Loucy (cell line): Measurements from ENCODE around the gene ATP6V1G2.

Experiments used
- EZH2phosphoT487 ChIP-seq: fragments of 200-600 bp; IDR thresholded peaks from 2 replicates; pipeline ENCODE4 v1.6.1; 2018; ENCODE audit warnings: antibody characterized with exemption, mild to moderate bottlenecking, moderate library complexity, borderline replicate concordance
- TF ChIP-seq, protein P1 (sequence below): fragments of 200-600 bp; sonication (generic); conservative IDR thresholded peaks from 2 replicates; pipeline ENCODE4 v1.5.1; 2014; ENCODE audit warnings: mild to moderate bottlenecking, antibody characterized with exemption, low read length

GRCh38 chr6:31567531-31568370 lies 21.3 kb upstream of the ATP6V1G2 start:
- TF ChIP-seq, protein P1, sequence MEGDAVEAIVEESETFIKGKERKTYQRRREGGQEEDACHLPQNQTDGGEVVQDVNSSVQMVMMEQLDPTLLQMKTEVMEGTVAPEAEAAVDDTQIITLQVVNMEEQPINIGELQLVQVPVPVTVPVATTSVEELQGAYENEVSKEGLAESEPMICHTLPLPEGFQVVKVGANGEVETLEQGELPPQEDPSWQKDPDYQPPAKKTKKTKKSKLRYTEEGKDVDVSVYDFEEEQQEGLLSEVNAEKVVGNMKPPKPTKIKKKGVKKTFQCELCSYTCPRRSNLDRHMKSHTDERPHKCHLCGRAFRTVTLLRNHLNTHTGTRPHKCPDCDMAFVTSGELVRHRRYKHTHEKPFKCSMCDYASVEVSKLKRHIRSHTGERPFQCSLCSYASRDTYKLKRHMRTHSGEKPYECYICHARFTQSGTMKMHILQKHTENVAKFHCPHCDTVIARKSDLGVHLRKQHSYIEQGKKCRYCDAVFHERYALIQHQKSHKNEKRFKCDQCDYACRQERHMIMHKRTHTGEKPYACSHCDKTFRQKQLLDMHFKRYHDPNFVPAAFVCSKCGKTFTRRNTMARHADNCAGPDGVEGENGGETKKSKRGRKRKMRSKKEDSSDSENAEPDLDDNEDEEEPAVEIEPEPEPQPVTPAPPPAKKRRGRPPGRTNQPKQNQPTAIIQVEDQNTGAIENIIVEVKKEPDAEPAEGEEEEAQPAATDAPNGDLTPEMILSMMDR = no peak
- no peak for TF ChIP-seq EZH2phosphoT487
